ENCODE measurements around the gene MEGF10.

The MEGF10 gene

GRCh38 chr5:127355337-127355736 is 64.7 kb downstream of the MEGF10 start:
- H3K27me3 ChIP-seq, result no peaks in the 10 kb centered on the region
- H3K36me3 ChIP-seq, result no peaks in the 10 kb centered on the region
- TF ChIP-seq CTCF (IDR thresholded peaks at IDR 0.05), result no peak
- no peak overlapping the region for H3K4me3 ChIP-seq (ENCODE audit: low read depth in 1 of 2, low read length in 1 of 2)
- H3K9me3 ChIP-seq, result no peaks in the 10 kb centered on the region
- H3K4me1 ChIP-seq (ENCODE audit: control insufficient read depth in 1 of 2, insufficient read depth in 1 of 2, low read depth in 1 of 2, low read length in 1 of 2), result no peaks in the 10 kb centered on the region
- no peak overlapping the region for H3K27ac ChIP-seq

- no peak for TF ChIP-seq CTCF (IDR thresholded peaks at IDR 0.05)
- H3K4me1 ChIP-seq (ENCODE audit: control insufficient read depth in 1 of 2, insufficient read depth in 1 of 2, low read depth in 1 of 2, low read length in 1 of 2), result no peaks in the 10 kb centered on the region
- H3K9me3 ChIP-seq, result no peaks in the 10 kb centered on the region
- H3K4me3 ChIP-seq (ENCODE audit: low read depth in 1 of 2, low read length in 1 of 2), result no peak overlapping the region
- no peaks in the 10 kb centered on the region for H3K27me3 ChIP-seq
- no peaks in the 10 kb centered on the region for H3K36me3 ChIP-seq
- H3K27ac ChIP-seq, result no peak overlapping the region
Measured at GRCh38 chr5:127358284-127358683, 67.7 kb downstream of the MEGF10 start.

- Histone ChIP-seq H3K4me3 (ENCODE audit: low read depth in 1 of 2, low read length in 1 of 2) (no peak overlapping the region), H3K9me3 (no peaks in the 10 kb centered on the region), H3K36me3 (no peaks in the 10 kb centered on the region), H3K27me3 (no peaks in the 10 kb centered on the region), H3K27ac (no peak overlapping the region), H3K4me1 (ENCODE audit: control insufficient read depth in 1 of 2, insufficient read depth in 1 of 2, low read depth in 1 of 2, low read length in 1 of 2) (no peaks in the 10 kb centered on the region)
- TF ChIP-seq CTCF (IDR thresholded peaks at IDR 0.05), result no peak
Measured at GRCh38 chr5:127358740-127359139, 68.1 kb downstream of the MEGF10 start.

- H3K4me3 ChIP-seq (ENCODE audit: low read depth in 1 of 2, low read length in 1 of 2), result no peak overlapping the region
- H3K36me3 ChIP-seq, result no peaks in the 10 kb centered on the region
- no peak overlapping the region for H3K27ac ChIP-seq
- H3K27me3 ChIP-seq, result no peaks in the 10 kb centered on the region
- H3K4me1 ChIP-seq (ENCODE audit: control insufficient read depth in 1 of 2, insufficient read depth in 1 of 2, low read depth in 1 of 2, low read length in 1 of 2), result no peaks in the 10 kb centered on the region
- H3K9me3 ChIP-seq, result no peaks in the 10 kb centered on the region
- TF ChIP-seq CTCF (IDR thresholded peaks at IDR 0.05), result no peak
Measured at GRCh38 chr5:127359502-127359901, 68.9 kb downstream of the MEGF10 start.

- Histone ChIP-seq H3K4me1 (ENCODE audit: control insufficient read depth in 1 of 2, insufficient read depth in 1 of 2, low read depth in 1 of 2, low read length in 1 of 2) (no peaks in the 10 kb centered on the region), H3K9me3 (no peaks in the 10 kb centered on the region), H3K27me3 (no peaks in the 10 kb centered on the region), H3K4me3 (ENCODE audit: low read depth in 1 of 2, low read length in 1 of 2) (no peak overlapping the region), H3K27ac (no peak overlapping the region), H3K36me3 (no peaks in the 10 kb centered on the region)
- TF ChIP-seq CTCF (IDR thresholded peaks at IDR 0.05), result no peak
Measured at GRCh38 chr5:127363403-127363802, 72.8 kb downstream of the MEGF10 start.

- H3K36me3 ChIP-seq, result no peaks in the 10 kb centered on the region
- H3K27me3 ChIP-seq, result no peaks in the 10 kb centered on the region
- H3K4me1 ChIP-seq (ENCODE audit: control insufficient read depth in 1 of 2, insufficient read depth in 1 of 2, low read depth in 1 of 2, low read length in 1 of 2), result no peaks in the 10 kb centered on the region
- no peak overlapping the region for H3K4me3 ChIP-seq (ENCODE audit: low read depth in 1 of 2, low read length in 1 of 2)
- no peak overlapping the region for H3K27ac ChIP-seq
- no peak for TF ChIP-seq CTCF (IDR thresholded peaks at IDR 0.05)
- H3K9me3 ChIP-seq, result no peaks in the 10 kb centered on the region
Measured at GRCh38 chr5:127367029-127367428, 76.4 kb downstream of the MEGF10 start.
